ENCODE results near the gene EIF2D. TPM values are rescaled to one million over a fixed set of nuclear protein-coding genes. Genes with fewer than 3 reads are reported as not detected.

Gene EIF2D
- total and polyA plus RNA-seq, 2 experiments from 2014 or later: 31.4 to 53.4 TPM

DNA sequence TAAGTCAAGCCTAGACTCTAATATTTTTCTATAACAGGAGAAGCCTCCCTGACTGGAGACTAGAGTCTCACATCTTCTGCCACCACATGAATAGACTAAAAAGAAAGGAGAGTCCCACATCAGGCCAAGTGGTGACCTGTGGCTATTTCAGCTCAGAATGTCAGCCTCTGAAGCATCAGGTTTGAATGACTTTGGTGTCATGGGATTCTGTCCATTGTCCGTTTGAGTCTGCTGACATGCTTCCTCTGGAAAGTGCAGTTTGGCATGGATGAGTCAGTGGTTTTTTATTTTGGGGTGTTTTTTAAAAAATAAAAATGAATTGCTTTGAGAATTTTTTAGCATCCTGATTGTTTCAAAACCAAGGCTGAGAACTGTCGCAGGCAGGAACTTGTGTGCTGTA lies 42.6 kb upstream of the EIF2D start:
- no peak overlapping the region for H3K4me2 ChIP-seq (ENCODE audit: unreplicated experiment)
- no peak overlapping the region for H2AFZ ChIP-seq
- no peaks in the 10 kb centered on the region for H3K4me1 ChIP-seq (ENCODE audit: insufficient read depth)
- no peak for DNase-seq
- H3K79me2 ChIP-seq (ENCODE audit: insufficient read depth): peaks cover 15% of the 10 kb centered on the region
- no peak overlapping the region for H3K9ac ChIP-seq
- no peak overlapping the region for H3K27ac ChIP-seq
- TF ChIP-seq EZH2 (IDR thresholded peaks at IDR 0.05; ENCODE audit: insufficient read depth, poor library complexity, severe bottlenecking) (no peak), EZH2phosphoT487 (IDR thresholded peaks at IDR 0.05; ENCODE audit: insufficient read depth, low read depth) (no peak)
- H3K4me3 ChIP-seq: no peak overlapping the region
- no peaks in the 10 kb centered on the region for H3K9me3 ChIP-seq (ENCODE audit: low read depth)
- no peaks in the 10 kb centered on the region for H3K9me2 ChIP-seq (ENCODE audit: insufficient read depth)
- peaks cover 11% of the 10 kb centered on the region for H3F3A ChIP-seq (ENCODE audit: insufficient read depth)
- H3K27me3 ChIP-seq (replicated peaks; ENCODE audit: insufficient read depth): no peaks in the 10 kb centered on the region
- WGBS, 2 experiments (ENCODE audit: low coverage in 1 of 2, low lambda C conversion rate in 2 of 2, missing lambda C conversion rate in 2 of 2): 80 to 83% methylated on average over 2 of the region's 2 CpGs
- H4K20me1 ChIP-seq (ENCODE audit: insufficient read depth): no peaks in the 10 kb centered on the region
- in situ Hi-C loops (cut with MboI): no loop called here
- no peaks in the 10 kb centered on the region for H3K36me3 ChIP-seq (ENCODE audit: low read depth)

GRCh38 chr1:206653715-206654459 lies 41.6 kb upstream of the EIF2D start:
- H2AFZ ChIP-seq: no peak overlapping the region

GRCh38 chr1:206651958-206652890 lies 40.0 kb upstream of the EIF2D start:
- Histone ChIP-seq H3K4me2 (ENCODE audit: unreplicated experiment) (no peak overlapping the region), H3K36me3 (ENCODE audit: low read depth) (peaks cover 14% of the 10 kb centered on the region), H4K20me1 (ENCODE audit: insufficient read depth) (no peaks in the 10 kb centered on the region), H2AFZ (no peak overlapping the region), H3K9me2 (ENCODE audit: insufficient read depth) (no peaks in the 10 kb centered on the region), H3K4me3 (no peak overlapping the region), H3K9me3 (ENCODE audit: low read depth) (no peaks in the 10 kb centered on the region), H3K4me1 (ENCODE audit: insufficient read depth) (no peaks in the 10 kb centered on the region), H3F3A (ENCODE audit: insufficient read depth) (peaks cover 9% of the 10 kb centered on the region), H3K27me3 (replicated peaks; ENCODE audit: insufficient read depth) (no peaks in the 10 kb centered on the region), H3K9ac (no peak overlapping the region), H3K79me2 (ENCODE audit: insufficient read depth) (peaks cover 36% of the 10 kb centered on the region), H3K27ac (no peak overlapping the region)
- peak; percentile 30 for DNase-seq
- TF ChIP-seq EZH2 (IDR thresholded peaks at IDR 0.05; ENCODE audit: insufficient read depth, poor library complexity, severe bottlenecking) (no peak), EZH2phosphoT487 (IDR thresholded peaks at IDR 0.05; ENCODE audit: insufficient read depth, low read depth) (no peak)
- WGBS, 2 experiments (ENCODE audit: low coverage in 1 of 2, low lambda C conversion rate in 2 of 2, missing lambda C conversion rate in 2 of 2): 95 to 97% methylated on average over 5 of the region's 5 CpGs
- in situ Hi-C loops (cut with MboI): no loop called here

More at GRCh38 chr1:206653715-206654459, 41.6 kb upstream of the EIF2D start:
- H3K4me2 ChIP-seq (ENCODE audit: unreplicated experiment): no peak overlapping the region
- H3K79me2 ChIP-seq (ENCODE audit: insufficient read depth): peaks cover 20% of the 10 kb centered on the region
- no peaks in the 10 kb centered on the region for H3K9me3 ChIP-seq (ENCODE audit: low read depth)
- no peaks in the 10 kb centered on the region for H3K4me1 ChIP-seq (ENCODE audit: insufficient read depth)
- peaks cover 11% of the 10 kb centered on the region for H3F3A ChIP-seq (ENCODE audit: insufficient read depth)
- no peaks in the 10 kb centered on the region for H3K9me2 ChIP-seq (ENCODE audit: insufficient read depth)
- no peaks in the 10 kb centered on the region for H3K27me3 ChIP-seq (replicated peaks; ENCODE audit: insufficient read depth)
- TF ChIP-seq EZH2phosphoT487 (IDR thresholded peaks at IDR 0.05; ENCODE audit: insufficient read depth, low read depth) (no peak), EZH2 (IDR thresholded peaks at IDR 0.05; ENCODE audit: insufficient read depth, poor library complexity, severe bottlenecking) (no peak)
- no peaks in the 10 kb centered on the region for H3K36me3 ChIP-seq (ENCODE audit: low read depth)
- no peak overlapping the region for H3K4me3 ChIP-seq
- DNase-seq: no peak
- no peak overlapping the region for H3K9ac ChIP-seq
- 76 to 78% methylated on average over 7 of the region's 7 CpGs for WGBS, 2 experiments (ENCODE audit: low coverage in 1 of 2, low lambda C conversion rate in 2 of 2, missing lambda C conversion rate in 2 of 2)
- H3K27ac ChIP-seq: no peak overlapping the region
- in situ Hi-C loops (cut with MboI): no loop called here
- H4K20me1 ChIP-seq (ENCODE audit: insufficient read depth): no peaks in the 10 kb centered on the region

DNA sequence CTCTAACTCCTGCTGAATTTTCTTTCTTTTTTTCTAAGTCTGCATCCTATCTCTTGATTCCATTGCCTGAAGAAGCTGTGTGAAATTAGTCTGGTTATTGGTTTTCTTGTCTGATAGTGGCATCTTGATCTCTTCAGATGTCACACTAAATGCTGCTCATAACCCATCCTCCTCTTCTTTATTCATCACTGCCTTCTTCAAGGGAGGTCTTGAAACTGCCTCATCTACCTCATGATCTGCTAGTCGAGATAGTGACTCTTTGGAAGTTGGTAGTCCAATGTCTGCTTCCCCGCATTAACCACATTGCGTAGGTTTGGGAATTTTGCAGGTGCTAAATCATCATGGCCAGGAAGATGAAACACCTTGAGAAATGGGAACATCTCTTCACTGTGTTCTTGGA lies 38.7 kb upstream of the EIF2D start:
- WGBS, 2 experiments (ENCODE audit: low coverage in 1 of 2, low lambda C conversion rate in 2 of 2, missing lambda C conversion rate in 2 of 2): 96 to 99% methylated on average over 3 of the region's 3 CpGs
- Histone ChIP-seq H3F3A (ENCODE audit: insufficient read depth) (peaks cover 7% of the 10 kb centered on the region; the same call in 1 of the 2 replicates), H3K4me2 (ENCODE audit: unreplicated experiment) (no peak overlapping the region)

More for the DNA sequence above, 38.7 kb upstream of the EIF2D start:
- Histone ChIP-seq H3K27ac (no peak overlapping the region), H3K4me1 (ENCODE audit: insufficient read depth) (no peaks in the 10 kb centered on the region), H2AFZ (no peak overlapping the region), H4K20me1 (ENCODE audit: insufficient read depth) (no peaks in the 10 kb centered on the region), H3K4me3 (no peak overlapping the region), H3K36me3 (ENCODE audit: low read depth) (peaks cover 17% of the 10 kb centered on the region), H3K9me2 (ENCODE audit: insufficient read depth) (no peaks in the 10 kb centered on the region), H3K9ac (no peak overlapping the region), H3K27me3 (replicated peaks; ENCODE audit: insufficient read depth) (no peaks in the 10 kb centered on the region), H3K79me2 (ENCODE audit: insufficient read depth) (peaks cover 49% of the 10 kb centered on the region), H3K9me3 (ENCODE audit: low read depth) (no peaks in the 10 kb centered on the region)
- in situ Hi-C loops (cut with MboI): no loop called here
- no peak for DNase-seq
- TF ChIP-seq EZH2 (IDR thresholded peaks at IDR 0.05; ENCODE audit: insufficient read depth, poor library complexity, severe bottlenecking) (no peak), EZH2phosphoT487 (IDR thresholded peaks at IDR 0.05; ENCODE audit: insufficient read depth, low read depth) (no peak)

Measured in GM23248 (cell line).